ENCODE data around the gene PML. TPM values are rescaled to one million over a fixed set of nuclear protein-coding genes. Genes with fewer than 3 reads are reported as not detected.

Gene PML
- total and polyA plus RNA-seq, 2 of the 4 experiments (the other 2 are of a cell fraction) = 8.8 to 22.6 TPM

- no peak overlapping the region for H2BK120ac ChIP-seq (ENCODE audit: low read depth, low read length)
- CTCF ChIA-PET = interaction anchor here (0.5 to 1.1 kb wide), 2 partner anchors 34 to 101 kb away, joined by 3 to 4 read pairs; partner anchors contain the start of gene PML
- no peak overlapping the region for H2BK20ac ChIP-seq (ENCODE audit: low read depth, low read length)
- H4K20me1 ChIP-seq (ENCODE audit: insufficient read depth, low read length) = peaks cover 13% of the 10 kb centered on the region; the same call in 1 of the 2 replicates
- H3K9me1 ChIP-seq (ENCODE audit: insufficient read depth, low read length) = peaks cover 20% of the 10 kb centered on the region
- no peak overlapping the region for H3K56ac ChIP-seq (ENCODE audit: extremely low read depth, insufficient read depth, low read length)
- no peak overlapping the region for H2AK9ac ChIP-seq (replicated peaks; ENCODE audit: low read depth, low read length, poor library complexity)
- peaks cover 37% of the 10 kb centered on the region for H3K36me3 ChIP-seq (ENCODE audit: control insufficient read depth, insufficient read depth, low read length)
- H4K91ac ChIP-seq (ENCODE audit: insufficient read depth, low read depth, low read length) = no peak overlapping the region
- H3K9me3 ChIP-seq (ENCODE audit: control insufficient read depth, insufficient read depth, low read length) = no peaks in the 10 kb centered on the region
- H2AK5ac ChIP-seq (ENCODE audit: low read depth, low read length) = no peak overlapping the region
- TF ChIP-seq CTCF (conservative IDR thresholded peaks at IDR 0.05; ENCODE audit: low read depth, low read length) = no peak
- no peak for TF ChIP-seq MXI1 (IDR thresholded peaks at IDR 0.05; ENCODE audit: borderline replicate concordance, low read depth, low read length)
- TF ChIP-seq ELK1 (IDR thresholded peaks at IDR 0.05; ENCODE audit: borderline replicate concordance, low read depth, low read length) = no peak
- no peak for TF ChIP-seq SMC3 (IDR thresholded peaks at IDR 0.05; ENCODE audit: low read depth, low read length)
- no peak for TF ChIP-seq NFE2L2 (IDR thresholded peaks at IDR 0.05; ENCODE audit: low read depth, low read length)
- no peak for TF ChIP-seq USF2 (IDR thresholded peaks at IDR 0.05; ENCODE audit: low read depth, low read length)
- TF ChIP-seq RFX5 (IDR thresholded peaks at IDR 0.05; ENCODE audit: low read depth, low read length) = no peak
- TF ChIP-seq MAFK (IDR thresholded peaks at IDR 0.05; ENCODE audit: low read depth, low read length) = no peak
- TF ChIP-seq RCOR1 (IDR thresholded peaks at IDR 0.05; ENCODE audit: insufficient replicate concordance, low read length) = no peak
- peaks cover 14% of the 10 kb centered on the region for H3K4me1 ChIP-seq (ENCODE audit: control insufficient read depth, insufficient read depth, low read length)
- POLR2A ChIA-PET (ENCODE audit: unreplicated experiment) = no interaction called here
- H3K18ac ChIP-seq (ENCODE audit: low read depth, low read length) = no peak overlapping the region
- no peak overlapping the region for H3K4me3 ChIP-seq (ENCODE audit: insufficient read depth, low read depth, low read length)
- in situ Hi-C loops (cut with MboI; ENCODE audit: low sequenced_read_pairs) (no loop called here), intact Hi-C loops (cut with micrococcal nuclease) (loop anchor here (5.0 kb wide), 1 partner anchor 36 kb away; the partner anchor contains the start of genes PML and STOML1), dilution Hi-C loops (cut with HindIII; ENCODE audit: low sequenced_read_pairs, unreplicated experiment) (no loop called here)
- no peak overlapping the region for H2AFZ ChIP-seq (replicated peaks; ENCODE audit: low read length, poor library complexity)
- H2BK15ac ChIP-seq (ENCODE audit: low read depth, low read length) = no peak overlapping the region
- H3K27me3 ChIP-seq (ENCODE audit: control insufficient read depth, insufficient read depth, low read length) = no peaks in the 10 kb centered on the region
- no peak overlapping the region for H3K23ac ChIP-seq (ENCODE audit: low read depth, low read length)
- H4K5ac ChIP-seq (ENCODE audit: low read depth, low read length) = no peak overlapping the region
- H4K8ac ChIP-seq (ENCODE audit: low read depth in 2 of 2, low read length in 2 of 2) = no peak overlapping the region
- no peak overlapping the region for H3K27ac ChIP-seq (ENCODE audit: insufficient read depth, low read length)
- no peak overlapping the region for H3K4me2 ChIP-seq (ENCODE audit: low read depth, low read length)
- WGBS, 2 experiments (ENCODE audit: extremely low coverage in 2 of 2, insufficient read length in 1 of 2) = no CpG with 5 or more reads among the region's 3 CpGs
- no peak overlapping the region for H3K9ac ChIP-seq (ENCODE audit: low read depth, low read length)
- H3K4ac ChIP-seq (ENCODE audit: low read depth, low read length) = no peak overlapping the region
- no peak overlapping the region for H2BK5ac ChIP-seq (ENCODE audit: low read depth, low read length, poor library complexity, severe bottlenecking)
- peaks cover 24 to 56% of the 10 kb centered on the region in 2 experiments for H3K79me1 ChIP-seq (ENCODE audit: low read depth in 1 of 2, low read length in 2 of 2)
- DNase-seq (no peak), ATAC-seq (ENCODE audit: low read depth) (no peak)
- no peak overlapping the region for H3K14ac ChIP-seq (replicated peaks; ENCODE audit: low read depth, low read length)
- no TSS peak for BruUV-seq (replicated peaks)
Observed at GRCh38 chr15:74028646-74029045, 34.1 kb downstream of the PML start.

All from IMR-90 (cell line).